Measurements from ENCODE around the gene DUSP22. TPM values are rescaled to one million over a fixed set of nuclear protein-coding genes. Genes with fewer than 3 reads are reported as not detected.

Gene DUSP22
- total and polyA plus RNA-seq, 2 donors: 17.9 to 54.2 TPM

GRCh38 chr6:379410-380181 is 87.3 kb downstream of the DUSP22 start:
- 61% methylated on average over 28 of the region's 28 CpGs for WGBS
- Histone ChIP-seq H3K4me3 (ENCODE audit: low read length in 2 of 2) (no peak overlapping the region), H3K36me3 (ENCODE audit: control insufficient read depth in 2 of 2, insufficient read depth in 2 of 2, low read length in 1 of 2) (no peaks in the 10 kb centered on the region), H3K27me3 (ENCODE audit: control insufficient read depth in 2 of 2, insufficient read depth in 1 of 2, low read length in 1 of 2) (peaks cover 0 to 33% of the 10 kb centered on the region in 2 donors), H3K27ac (ENCODE audit: low read depth in 1 of 2, low read length in 1 of 2) (no peak overlapping the region), H3K9me3 (ENCODE audit: control insufficient read depth in 2 of 2, insufficient read depth in 1 of 2, low read length in 1 of 2) (peaks cover 0 to 16% of the 10 kb centered on the region in 2 donors), H3K4me1 (ENCODE audit: control insufficient read depth in 2 of 2, insufficient read depth in 2 of 2, low read length in 2 of 2) (no peaks in the 10 kb centered on the region)
- no peak for DNase-seq (ENCODE audit: low read depth in 6 of 9, low spot score in 9 of 9)

- Histone ChIP-seq H3K27me3 (ENCODE audit: control insufficient read depth in 2 of 2, insufficient read depth in 1 of 2, low read length in 1 of 2) (peaks cover 2 to 37% of the 10 kb centered on the region in 2 donors), H3K4me3 (ENCODE audit: low read length in 2 of 2) (no peak overlapping the region), H3K27ac (ENCODE audit: low read depth in 1 of 2, low read length in 1 of 2) (no peak overlapping the region), H3K36me3 (ENCODE audit: control insufficient read depth in 2 of 2, insufficient read depth in 2 of 2, low read length in 1 of 2) (no peaks in the 10 kb centered on the region), H3K4me1 (ENCODE audit: control insufficient read depth in 2 of 2, insufficient read depth in 2 of 2, low read length in 2 of 2) (no peaks in the 10 kb centered on the region), H3K9me3 (ENCODE audit: control insufficient read depth in 2 of 2, insufficient read depth in 1 of 2, low read length in 1 of 2) (peaks cover 0 to 16% of the 10 kb centered on the region in 2 donors)
- DNase-seq (ENCODE audit: low read depth in 6 of 9, low spot score in 9 of 9): no peak
- WGBS: 93% methylated on average over 26 of the region's 26 CpGs
Measured at GRCh38 chr6:380234-381218, 88.2 kb downstream of the DUSP22 start.

GRCh38 chr6:381742-382461 is 89.6 kb downstream of the DUSP22 start:
- WGBS: 95% methylated on average over 17 of the region's 17 CpGs
- Histone ChIP-seq H3K36me3 (ENCODE audit: control insufficient read depth in 2 of 2, insufficient read depth in 2 of 2, low read length in 1 of 2) (no peaks in the 10 kb centered on the region), H3K9me3 (ENCODE audit: control insufficient read depth in 2 of 2, insufficient read depth in 1 of 2, low read length in 1 of 2) (peaks cover 0 to 16% of the 10 kb centered on the region in 2 donors), H3K27me3 (ENCODE audit: control insufficient read depth in 2 of 2, insufficient read depth in 1 of 2, low read length in 1 of 2) (peaks cover 3 to 51% of the 10 kb centered on the region in 2 donors), H3K4me3 (ENCODE audit: low read length in 2 of 2) (no peak overlapping the region), H3K27ac (ENCODE audit: low read depth in 1 of 2, low read length in 1 of 2) (no peak overlapping the region), H3K4me1 (ENCODE audit: control insufficient read depth in 2 of 2, insufficient read depth in 2 of 2, low read length in 2 of 2) (no peaks in the 10 kb centered on the region)
- no peak for DNase-seq (ENCODE audit: low read depth in 6 of 9, low spot score in 9 of 9)

GRCh38 chr6:382883-383810 is 90.9 kb downstream of the DUSP22 start:
- no peak overlapping the region for H3K4me3 ChIP-seq (ENCODE audit: low read length in 2 of 2)
- no peak for DNase-seq (ENCODE audit: low read depth in 6 of 9, low spot score in 9 of 9)
- no peaks in the 10 kb centered on the region for H3K36me3 ChIP-seq (ENCODE audit: control insufficient read depth in 2 of 2, insufficient read depth in 2 of 2, low read length in 1 of 2)
- H3K27ac ChIP-seq (ENCODE audit: low read depth in 1 of 2, low read length in 1 of 2): no peak overlapping the region
- H3K27me3 ChIP-seq (ENCODE audit: control insufficient read depth in 2 of 2, insufficient read depth in 1 of 2, low read length in 1 of 2): peaks cover 4 to 59% of the 10 kb centered on the region in 2 donors
- WGBS: 95% methylated on average over 22 of the region's 22 CpGs
- H3K9me3 ChIP-seq (ENCODE audit: control insufficient read depth in 2 of 2, insufficient read depth in 1 of 2, low read length in 1 of 2): peaks cover 0 to 16% of the 10 kb centered on the region in 2 donors
- no peaks in the 10 kb centered on the region for H3K4me1 ChIP-seq (ENCODE audit: control insufficient read depth in 2 of 2, insufficient read depth in 2 of 2, low read length in 2 of 2)

- Histone ChIP-seq H3K27me3 (ENCODE audit: control insufficient read depth in 2 of 2, insufficient read depth in 1 of 2, low read length in 1 of 2) (peaks cover 7 to 65% of the 10 kb centered on the region in 2 donors), H3K4me1 (ENCODE audit: control insufficient read depth in 2 of 2, insufficient read depth in 2 of 2, low read length in 2 of 2) (no peaks in the 10 kb centered on the region), H3K27ac (ENCODE audit: low read depth in 1 of 2, low read length in 1 of 2) (no peak overlapping the region), H3K4me3 (ENCODE audit: low read length in 2 of 2) (no peak overlapping the region), H3K36me3 (ENCODE audit: control insufficient read depth in 2 of 2, insufficient read depth in 2 of 2, low read length in 1 of 2) (no peaks in the 10 kb centered on the region), H3K9me3 (ENCODE audit: control insufficient read depth in 2 of 2, insufficient read depth in 1 of 2, low read length in 1 of 2) (peaks cover 0 to 16% of the 10 kb centered on the region in 2 donors)
- 95% methylated on average over 3 of the region's 3 CpGs for WGBS
- DNase-seq (ENCODE audit: low read depth in 6 of 9, low spot score in 9 of 9): no peak
Measured at GRCh38 chr6:383856-384255, 91.6 kb downstream of the DUSP22 start.

- H3K4me1 ChIP-seq (ENCODE audit: control insufficient read depth in 2 of 2, insufficient read depth in 2 of 2, low read length in 2 of 2): no peaks in the 10 kb centered on the region
- no peak for DNase-seq (ENCODE audit: low read depth in 6 of 9, low spot score in 9 of 9)
- H3K27ac ChIP-seq (ENCODE audit: low read depth in 1 of 2, low read length in 1 of 2): no peak overlapping the region
- peaks cover 15 to 68% of the 10 kb centered on the region in 2 donors for H3K27me3 ChIP-seq (ENCODE audit: control insufficient read depth in 2 of 2, insufficient read depth in 1 of 2, low read length in 1 of 2)
- no peak overlapping the region for H3K4me3 ChIP-seq (ENCODE audit: low read length in 2 of 2)
- 96% methylated on average over 6 of the region's 6 CpGs for WGBS
- no peaks in the 10 kb centered on the region for H3K36me3 ChIP-seq (ENCODE audit: control insufficient read depth in 2 of 2, insufficient read depth in 2 of 2, low read length in 1 of 2)
- H3K9me3 ChIP-seq (ENCODE audit: control insufficient read depth in 2 of 2, insufficient read depth in 1 of 2, low read length in 1 of 2): peaks cover 0 to 6% of the 10 kb centered on the region in 2 donors
Measured at GRCh38 chr6:384898-385297, 92.6 kb downstream of the DUSP22 start.

GRCh38 chr6:385614-386013 is 93.3 kb downstream of the DUSP22 start:
- H3K4me3 ChIP-seq (ENCODE audit: low read length in 2 of 2): no peak overlapping the region
- no peaks in the 10 kb centered on the region for H3K36me3 ChIP-seq (ENCODE audit: control insufficient read depth in 2 of 2, insufficient read depth in 2 of 2, low read length in 1 of 2)
- H3K4me1 ChIP-seq (ENCODE audit: control insufficient read depth in 2 of 2, insufficient read depth in 2 of 2, low read length in 2 of 2): no peaks in the 10 kb centered on the region
- 96% methylated on average over 10 of the region's 10 CpGs for WGBS
- H3K27ac ChIP-seq (ENCODE audit: low read depth in 1 of 2, low read length in 1 of 2): no peak overlapping the region
- H3K9me3 ChIP-seq (ENCODE audit: control insufficient read depth in 2 of 2, insufficient read depth in 1 of 2, low read length in 1 of 2): peaks cover 0 to 5% of the 10 kb centered on the region in 2 donors
- DNase-seq (ENCODE audit: low read depth in 6 of 9, low spot score in 9 of 9): no peak
- peaks cover 19 to 69% of the 10 kb centered on the region in 2 donors for H3K27me3 ChIP-seq (ENCODE audit: control insufficient read depth in 2 of 2, insufficient read depth in 1 of 2, low read length in 1 of 2)

- peaks cover 0 to 4% of the 10 kb centered on the region in 2 donors for H3K4me1 ChIP-seq (ENCODE audit: control insufficient read depth in 2 of 2, insufficient read depth in 2 of 2, low read length in 2 of 2)
- DNase-seq (ENCODE audit: low read depth in 6 of 9, low spot score in 9 of 9): no peak
- peaks cover 26 to 78% of the 10 kb centered on the region in 2 donors for H3K27me3 ChIP-seq (ENCODE audit: control insufficient read depth in 2 of 2, insufficient read depth in 1 of 2, low read length in 1 of 2)
- no peak overlapping the region for H3K4me3 ChIP-seq (ENCODE audit: low read length in 2 of 2)
- H3K9me3 ChIP-seq (ENCODE audit: control insufficient read depth in 2 of 2, insufficient read depth in 1 of 2, low read length in 1 of 2): peaks cover 0 to 5% of the 10 kb centered on the region in 2 donors
- no peak overlapping the region for H3K27ac ChIP-seq (ENCODE audit: low read depth in 1 of 2, low read length in 1 of 2)
- H3K36me3 ChIP-seq (ENCODE audit: control insufficient read depth in 2 of 2, insufficient read depth in 2 of 2, low read length in 1 of 2): no peaks in the 10 kb centered on the region
- WGBS: 97% methylated on average over 18 of the region's 18 CpGs
Measured at GRCh38 chr6:386688-387266, 94.5 kb downstream of the DUSP22 start.
